OCI-LY7 (cell line): ENCODE data around the gene KCNG4. TPM values are rescaled to one million over a fixed set of nuclear protein-coding genes. Genes with fewer than 3 reads are reported as not detected.

Experiments used
- BruUV-seq: library from RNA; stranded (reverse); fragments of 400-500 nt; replicated peaks from 2 replicates; lab custom pipeline; 2021; lab: Mats Ljungman, UMichigan
- CTCF ChIA-PET: fragments of 300-600 bp; sonication (Branson Sonifier 250); formaldehyde crosslinking; loops from one replicate; lab custom pipeline; 2022; ENCODE audit warnings: antibody characterized with exemption; ENCODE audit not compliant: unreplicated experiment; lab: Charles Lee
- POLR2A ChIA-PET: fragments of 300-600 bp; sonication (Branson Sonifier 250); formaldehyde crosslinking; loops from one replicate; lab custom pipeline; 2022; ENCODE audit warnings: antibody characterized with exemption; lab: Charles Lee
- DNase-seq: peaks from one replicate; pipeline ENCODE4 v3.0.0-alpha.2; 2015; ENCODE audit warnings: low spot score
- H2AFZ ChIP-seq: fragments of 200-600 bp; sonication (generic), shearing (Covaris generic); 2 replicates; pipeline ENCODE4 v1.6.1; 2014; ENCODE audit warnings: mild to moderate bottlenecking, antibody characterized with exemption, low read length, moderate library complexity
- H3K27ac ChIP-seq: fragments of 200-600 bp; sonication (generic); 2 replicates; pipeline ENCODE4 v1.5.1; 2014; ENCODE audit warnings: mixed run types, low read depth, mild to moderate bottlenecking, moderate library complexity, low read length, inconsistent platforms; ENCODE audit not compliant: poor library complexity, severe bottlenecking
- H3K36me3 ChIP-seq: fragments of 200-600 bp; sonication (generic); 2 replicates; pipeline ENCODE4 v1.6.1; 2014; ENCODE audit warnings: mild to moderate bottlenecking, antibody characterized with exemption, low read length, moderate library complexity, mixed read lengths; ENCODE audit not compliant: insufficient read depth
- H3K4me1 ChIP-seq: fragments of 200-600 bp; sonication (generic); 2 replicates; pipeline ENCODE4 v1.5.1; 2014; ENCODE audit warnings: mild to moderate bottlenecking, low read length; ENCODE audit not compliant: insufficient read depth, poor library complexity, severe bottlenecking
- H3K4me2 ChIP-seq: fragments of 200-600 bp; sonication (generic); 2 replicates; pipeline ENCODE4 v1.6.1; 2014; ENCODE audit warnings: mild to moderate bottlenecking, low read length
- H3K4me3 ChIP-seq: fragments of 200-600 bp; sonication (generic); 2 replicates; pipeline ENCODE4 v1.5.1; 2014; ENCODE audit warnings: mild to moderate bottlenecking, low read depth, low read length; ENCODE audit not compliant: poor library complexity, severe bottlenecking
- H3K79me2 ChIP-seq: fragments of 200-600 bp; sonication (generic); 2 replicates; pipeline ENCODE4 v1.6.1; 2016; ENCODE audit warnings: low read depth, mild to moderate bottlenecking, low read length, moderate library complexity, mixed read lengths; ENCODE audit not compliant: insufficient read depth
- H3K9me2 ChIP-seq: fragments of 200-600 bp; sonication (generic); 2 replicates; pipeline ENCODE4 v1.6.1; 2016; ENCODE audit warnings: mild to moderate bottlenecking, low read length, mixed read lengths; ENCODE audit not compliant: insufficient read depth
- H3K9me3 ChIP-seq: fragments of 200-600 bp; sonication (generic); 2 replicates; pipeline ENCODE4 v1.6.1; 2014; ENCODE audit warnings: mild to moderate bottlenecking, mixed run types, low read length, mixed read lengths
- H4K20me1 ChIP-seq: fragments of 200-600 bp; sonication (generic); 2 replicates; pipeline ENCODE4 v1.6.1; 2014; ENCODE audit warnings: mild to moderate bottlenecking, antibody characterized with exemption, low read length, moderate library complexity, mixed read lengths; ENCODE audit not compliant: insufficient read depth
- EZH2phosphoT487 ChIP-seq: fragments of 200-600 bp; sonication (generic); IDR thresholded peaks from 2 replicates; pipeline ENCODE4 v1.6.1; 2018; ENCODE audit warnings: low read depth, borderline replicate concordance, mild to moderate bottlenecking, mixed run types, antibody characterized with exemption, low read length, moderate library complexity, mixed read lengths
- intact Hi-C: fragments of 100-400 bp; cut with micrococcal nuclease; formaldehyde crosslinking; loops from one replicate; pipeline ENCODE4 v1.10.0; 2022; ENCODE audit not compliant: unreplicated experiment
- total RNA-seq, 2 experiments: library from RNA; depleted of rRNA in 1 of 2; stranded (reverse); fragments of >200 nt in 1 of 2; shearing (Covaris generic) in 1 of 2; gene quantifications; 2 replicates each; pipeline ENCODE4 v1.2.3, GENCODE V29; 2014 to 2022
- TF ChIP-seq, protein P1 (sequence below): fragments of 200-600 bp; sonication (generic); conservative IDR thresholded peaks from 2 replicates; pipeline ENCODE4 v1.5.1; 2014; ENCODE audit warnings: mild to moderate bottlenecking, antibody characterized with exemption, low read length, moderate library complexity, mixed read lengths

KCNG4 gene
- total RNA-seq, 2 experiments from 2014 or later = not detected

DNA sequence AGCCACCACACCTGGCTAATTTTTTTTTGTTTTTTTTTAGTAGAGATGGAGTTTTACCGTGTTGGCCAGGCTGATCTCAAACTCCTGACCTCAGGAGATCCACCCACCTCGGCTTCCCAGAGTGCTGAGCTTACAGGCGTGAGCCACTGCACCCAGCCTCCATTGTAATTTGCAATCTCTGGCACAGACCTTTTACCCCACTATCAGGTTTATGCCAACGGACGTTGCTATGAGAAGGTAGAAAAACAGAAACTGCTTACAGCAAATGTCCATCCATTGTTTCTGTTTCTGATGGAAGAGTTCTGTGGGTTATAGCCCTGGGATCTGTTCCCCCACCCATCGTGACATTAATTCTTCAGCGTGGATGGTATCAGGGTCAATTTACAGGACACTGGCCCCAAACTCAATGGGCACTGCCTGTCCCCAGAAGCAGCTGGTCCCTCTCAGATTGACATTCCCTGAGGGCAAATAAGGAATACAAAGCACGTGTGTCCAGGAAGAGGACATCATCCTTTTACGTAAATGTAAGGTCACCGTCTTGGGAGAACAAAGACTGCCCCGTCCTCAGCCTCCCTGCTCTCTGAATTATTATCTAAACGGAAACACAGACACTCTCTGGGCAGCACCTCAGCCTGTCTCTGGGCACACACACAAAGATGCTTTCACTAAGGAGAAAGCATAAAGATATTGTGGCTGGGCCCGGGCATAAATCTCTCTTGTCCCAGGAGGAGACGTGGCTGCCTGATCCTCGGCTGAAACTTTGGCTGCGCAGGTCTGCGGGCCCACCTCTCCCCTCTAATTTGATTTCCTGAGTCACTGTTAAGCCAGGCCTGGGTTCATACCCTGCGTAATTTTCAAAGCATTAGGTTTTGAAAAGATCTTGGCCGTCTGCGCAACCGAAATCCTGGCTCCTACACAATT is 5.2 kb downstream of the KCNG4 start:
- POLR2A ChIA-PET = interaction anchor here (1.4 kb wide), 1 partner anchor 8 kb away, joined by 3 read pairs; no protein-coding TSS in a partner anchor
- DNase-seq = no peak
- Histone ChIP-seq H3K36me3 (no peaks in the 10 kb centered on the region), H3K9me3 (no peaks in the 10 kb centered on the region), H3K4me1 (no peaks in the 10 kb centered on the region), H3K4me2 (no peak overlapping the region), H3K79me2 (no peaks in the 10 kb centered on the region), H4K20me1 (no peaks in the 10 kb centered on the region), H3K4me3 (no peak overlapping the region), H3K9me2 (no peaks in the 10 kb centered on the region), H2AFZ (no peak overlapping the region), H3K27ac (no peak overlapping the region)
- BruUV-seq = no TSS peak
- CTCF ChIA-PET = no interaction called here
- TF ChIP-seq, protein P1, sequence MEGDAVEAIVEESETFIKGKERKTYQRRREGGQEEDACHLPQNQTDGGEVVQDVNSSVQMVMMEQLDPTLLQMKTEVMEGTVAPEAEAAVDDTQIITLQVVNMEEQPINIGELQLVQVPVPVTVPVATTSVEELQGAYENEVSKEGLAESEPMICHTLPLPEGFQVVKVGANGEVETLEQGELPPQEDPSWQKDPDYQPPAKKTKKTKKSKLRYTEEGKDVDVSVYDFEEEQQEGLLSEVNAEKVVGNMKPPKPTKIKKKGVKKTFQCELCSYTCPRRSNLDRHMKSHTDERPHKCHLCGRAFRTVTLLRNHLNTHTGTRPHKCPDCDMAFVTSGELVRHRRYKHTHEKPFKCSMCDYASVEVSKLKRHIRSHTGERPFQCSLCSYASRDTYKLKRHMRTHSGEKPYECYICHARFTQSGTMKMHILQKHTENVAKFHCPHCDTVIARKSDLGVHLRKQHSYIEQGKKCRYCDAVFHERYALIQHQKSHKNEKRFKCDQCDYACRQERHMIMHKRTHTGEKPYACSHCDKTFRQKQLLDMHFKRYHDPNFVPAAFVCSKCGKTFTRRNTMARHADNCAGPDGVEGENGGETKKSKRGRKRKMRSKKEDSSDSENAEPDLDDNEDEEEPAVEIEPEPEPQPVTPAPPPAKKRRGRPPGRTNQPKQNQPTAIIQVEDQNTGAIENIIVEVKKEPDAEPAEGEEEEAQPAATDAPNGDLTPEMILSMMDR = no peak
- no peak for TF ChIP-seq EZH2phosphoT487
- intact Hi-C loops = no loop called here

DNA sequence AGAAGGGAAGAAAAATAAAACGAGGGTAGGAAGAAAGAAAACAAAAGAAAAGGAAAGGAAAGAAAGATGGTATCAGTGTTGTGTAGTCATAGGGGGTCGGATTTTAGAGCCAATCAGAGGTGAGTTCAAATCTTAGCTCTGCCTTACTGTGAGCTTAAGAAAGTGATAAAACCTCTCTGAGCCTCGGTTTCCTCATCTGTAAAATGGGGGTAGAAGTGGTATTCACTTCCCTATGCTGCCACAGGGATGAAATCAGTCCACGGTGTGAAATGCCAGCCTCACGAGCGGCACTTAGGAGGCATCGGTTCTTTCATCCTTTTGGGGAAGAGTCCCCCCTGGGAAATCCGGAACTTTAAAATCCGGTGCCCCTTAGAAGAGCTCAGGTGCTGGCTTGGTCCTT is 6.1 kb downstream of the KCNG4 start:
- ChIA-PET CTCF (no interaction called here), POLR2A (interaction anchor here (1.4 kb wide), 1 partner anchor 9 kb away, joined by 3 read pairs; no protein-coding TSS in a partner anchor)
- no peaks in the 10 kb centered on the region for H3K4me1 ChIP-seq
- H2AFZ ChIP-seq = no peak overlapping the region
- BruUV-seq = no TSS peak
- TF ChIP-seq, protein P1 = no peak
- TF ChIP-seq EZH2phosphoT487 = no peak
- H4K20me1 ChIP-seq = no peaks in the 10 kb centered on the region
- H3K36me3 ChIP-seq = no peaks in the 10 kb centered on the region
- H3K27ac ChIP-seq = no peak overlapping the region
- H3K4me3 ChIP-seq = no peak overlapping the region
- intact Hi-C loops = no loop called here
- no peaks in the 10 kb centered on the region for H3K9me2 ChIP-seq
- no peaks in the 10 kb centered on the region for H3K9me3 ChIP-seq
- no peaks in the 10 kb centered on the region for H3K79me2 ChIP-seq
- H3K4me2 ChIP-seq = no peak overlapping the region
- no peak for DNase-seq

DNA sequence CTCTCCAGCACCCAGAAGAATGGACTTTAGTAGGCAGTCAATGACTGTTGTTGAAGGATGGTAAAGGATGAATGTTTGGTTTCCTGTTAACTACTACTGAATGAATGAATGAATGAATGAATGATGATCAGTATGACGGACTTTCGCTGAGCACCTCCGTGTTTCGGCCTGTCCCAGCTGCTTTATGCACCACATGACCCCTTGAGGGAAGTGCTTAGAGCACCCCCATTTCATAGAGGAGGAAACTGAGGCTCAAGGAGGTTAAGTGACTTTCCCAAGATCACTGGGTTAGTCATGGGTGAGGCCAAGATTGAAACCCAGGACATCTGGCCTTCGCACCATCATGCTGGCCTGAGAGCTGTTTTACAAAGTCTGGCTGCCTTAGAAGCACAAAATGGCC is 6.8 kb downstream of the KCNG4 start:
- CTCF ChIA-PET = interaction anchor here (0.6 kb wide), 1 partner anchor 203 kb away, joined by 3 read pairs; no protein-coding TSS in a partner anchor
- intact Hi-C loops = no loop called here
- no TSS peak for BruUV-seq

More for the DNA sequence above, 6.8 kb downstream of the KCNG4 start:
- H3K9me2 ChIP-seq = no peaks in the 10 kb centered on the region
- DNase-seq = no peak
- H3K9me3 ChIP-seq = no peaks in the 10 kb centered on the region
- no peaks in the 10 kb centered on the region for H3K79me2 ChIP-seq
- H4K20me1 ChIP-seq = no peaks in the 10 kb centered on the region
- H3K27ac ChIP-seq = no peak overlapping the region
- POLR2A ChIA-PET = interaction anchor here (0.6 to 1.4 kb wide), 2 partner anchors 10 to 267 kb away, joined by 3 read pairs; no protein-coding TSS in a partner anchor
- H2AFZ ChIP-seq = no peak overlapping the region
- TF ChIP-seq, protein P1 = no peak
- TF ChIP-seq EZH2phosphoT487 = no peak
- H3K36me3 ChIP-seq = no peaks in the 10 kb centered on the region
- H3K4me1 ChIP-seq = no peaks in the 10 kb centered on the region
- no peak overlapping the region for H3K4me3 ChIP-seq
- no peak overlapping the region for H3K4me2 ChIP-seq
